ENCODE results near the gene ANKRD63. TPM values are rescaled to one million over a fixed set of nuclear protein-coding genes. Genes with fewer than 3 reads are reported as not detected.

The ANKRD63 gene
- total and polyA plus RNA-seq, 2 experiments from 2014 or later, result 0.30 to 0.47 TPM

DNA sequence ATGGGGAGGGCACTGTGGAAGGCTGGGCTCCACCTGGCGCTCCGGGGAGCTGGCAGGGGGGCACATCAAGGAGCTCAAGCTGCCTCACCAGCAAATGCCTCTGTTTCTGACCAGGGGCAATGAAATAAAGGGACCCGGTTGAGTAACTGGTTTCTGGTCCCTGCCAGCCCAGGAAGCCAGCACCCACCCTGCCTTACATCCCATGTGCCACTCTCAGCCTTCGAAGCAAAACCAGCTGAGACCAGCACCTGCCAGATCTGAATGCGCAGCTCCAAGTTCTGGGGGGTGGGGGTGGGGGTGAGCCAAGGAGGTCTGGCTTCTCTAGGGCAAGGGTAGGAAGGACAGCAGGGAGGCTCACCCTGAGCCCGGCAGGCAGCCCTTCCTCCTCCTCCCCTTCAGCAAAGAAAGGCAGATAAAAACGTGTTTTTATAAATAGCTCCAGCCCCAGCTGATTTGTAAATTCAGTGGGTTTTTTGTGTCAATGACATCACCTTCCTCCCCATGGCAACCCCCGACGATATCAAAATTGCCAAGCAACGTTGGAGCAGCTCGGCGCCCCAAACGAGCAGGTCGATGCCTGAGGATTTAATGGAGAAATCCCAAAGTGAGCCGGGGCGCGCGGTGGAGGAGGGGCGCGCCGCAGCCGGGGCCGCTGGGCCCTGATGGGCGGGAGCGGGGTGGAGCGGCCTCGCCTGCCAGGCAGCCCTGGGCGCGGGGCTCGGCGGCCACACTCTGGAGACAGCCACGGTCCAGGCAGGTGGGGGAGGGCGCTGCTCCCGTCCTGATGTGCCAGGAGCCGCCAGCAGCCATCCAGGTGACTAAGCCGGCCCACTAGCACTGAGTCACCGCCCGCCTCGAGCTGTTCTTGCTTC, 44.1 kb downstream of the ANKRD63 start, which contains the start of gene PAK6:
TSS of gene PAK6 (plus strand) at position 532 of the 872 bp plus-strand sequence. CDS start 25,723 bp downstream, outside the sequence.
- Histone ChIP-seq H3K79me2 (no peaks in the 10 kb centered on the region), H3K9me2 (replicated peaks; ENCODE audit: insufficient read depth) (no peaks in the 10 kb centered on the region), H3K4me3 (peak within 1 kb of the TSS; percentile 61), H4K20me1 (ENCODE audit: insufficient read depth, poor library complexity, severe bottlenecking) (no peaks in the 10 kb centered on the region), H3K4me2 (peak within 1 kb of the TSS; percentile 96), H3K27ac (peak within 1 kb of the TSS; percentile 45), H2AFZ (peak within 1 kb of the TSS; percentile 89), H3K27me3 (no peaks in the 10 kb centered on the region), H3K4me1 (ENCODE audit: insufficient read depth) (peaks cover 6% of the 10 kb centered on the region), H3K36me3 (replicated peaks; ENCODE audit: insufficient read depth, low read depth) (no peaks in the 10 kb centered on the region), H3K9me3 (ENCODE audit: low read depth) (no peaks in the 10 kb centered on the region)
- 10% methylated on average over 28 of the region's 39 CpGs for WGBS (ENCODE audit: low lambda C conversion rate, missing lambda C conversion rate)
- DNase-seq (ENCODE audit: low spot score), result peak; percentile 89
- TF ChIP-seq EZH2 (IDR thresholded peaks at IDR 0.05; ENCODE audit: borderline replicate concordance), result no peak
- TF ChIP-seq, protein P1, sequence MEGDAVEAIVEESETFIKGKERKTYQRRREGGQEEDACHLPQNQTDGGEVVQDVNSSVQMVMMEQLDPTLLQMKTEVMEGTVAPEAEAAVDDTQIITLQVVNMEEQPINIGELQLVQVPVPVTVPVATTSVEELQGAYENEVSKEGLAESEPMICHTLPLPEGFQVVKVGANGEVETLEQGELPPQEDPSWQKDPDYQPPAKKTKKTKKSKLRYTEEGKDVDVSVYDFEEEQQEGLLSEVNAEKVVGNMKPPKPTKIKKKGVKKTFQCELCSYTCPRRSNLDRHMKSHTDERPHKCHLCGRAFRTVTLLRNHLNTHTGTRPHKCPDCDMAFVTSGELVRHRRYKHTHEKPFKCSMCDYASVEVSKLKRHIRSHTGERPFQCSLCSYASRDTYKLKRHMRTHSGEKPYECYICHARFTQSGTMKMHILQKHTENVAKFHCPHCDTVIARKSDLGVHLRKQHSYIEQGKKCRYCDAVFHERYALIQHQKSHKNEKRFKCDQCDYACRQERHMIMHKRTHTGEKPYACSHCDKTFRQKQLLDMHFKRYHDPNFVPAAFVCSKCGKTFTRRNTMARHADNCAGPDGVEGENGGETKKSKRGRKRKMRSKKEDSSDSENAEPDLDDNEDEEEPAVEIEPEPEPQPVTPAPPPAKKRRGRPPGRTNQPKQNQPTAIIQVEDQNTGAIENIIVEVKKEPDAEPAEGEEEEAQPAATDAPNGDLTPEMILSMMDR (IDR thresholded peaks at IDR 0.05; ENCODE audit: poor library complexity), result no peak
- no peak for TF ChIP-seq EZH2phosphoT487 (IDR thresholded peaks at IDR 0.05; ENCODE audit: low read depth, severe bottlenecking, unreplicated experiment)

DNA sequence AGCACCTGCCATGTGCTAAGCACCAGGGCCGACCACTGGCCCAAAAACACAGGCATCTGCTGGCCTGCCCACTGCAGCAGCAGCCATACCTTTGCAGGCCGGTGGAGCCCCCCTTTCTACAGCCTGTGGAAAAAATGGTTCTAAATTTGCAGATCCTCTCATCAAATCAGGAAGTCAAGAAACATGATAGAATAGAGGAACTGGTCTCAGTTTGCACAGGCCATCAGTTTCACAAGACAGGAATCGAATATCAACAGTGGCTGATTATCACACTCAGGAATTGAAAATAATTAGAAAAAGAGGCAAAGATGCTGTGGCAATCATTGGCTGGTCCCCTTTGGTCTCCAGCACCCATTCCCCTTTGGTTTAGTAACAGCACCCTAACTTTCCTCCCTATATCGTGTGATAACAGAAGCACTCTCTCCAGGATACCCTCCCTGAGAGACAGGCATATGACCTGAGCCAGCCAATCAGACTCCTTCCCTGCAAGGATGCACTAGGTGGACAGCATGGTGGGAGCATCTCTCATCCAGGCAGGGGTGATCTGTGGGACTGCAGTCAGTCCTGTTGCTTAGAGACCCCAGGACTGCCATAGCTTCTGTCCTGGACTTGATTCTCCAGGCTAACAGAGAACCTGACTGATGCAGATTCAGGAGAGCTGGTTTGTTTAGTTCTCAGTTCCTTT, 47.5 kb downstream of the ANKRD63 start:
- no peaks in the 10 kb centered on the region for H4K20me1 ChIP-seq (ENCODE audit: insufficient read depth, poor library complexity, severe bottlenecking)
- no peak overlapping the region for H3K4me2 ChIP-seq
- WGBS (ENCODE audit: low lambda C conversion rate, missing lambda C conversion rate), result 89% methylated on average over 4 of the region's 4 CpGs
- H3K4me3 ChIP-seq, result no peak overlapping the region
- no peaks in the 10 kb centered on the region for H3K9me2 ChIP-seq (replicated peaks; ENCODE audit: insufficient read depth)
- H2AFZ ChIP-seq, result no peak overlapping the region
- H3K4me1 ChIP-seq (ENCODE audit: insufficient read depth), result peaks cover 6% of the 10 kb centered on the region
- no peak overlapping the region for H3K27ac ChIP-seq
- TF ChIP-seq EZH2 (IDR thresholded peaks at IDR 0.05; ENCODE audit: borderline replicate concordance) (no peak), EZH2phosphoT487 (IDR thresholded peaks at IDR 0.05; ENCODE audit: low read depth, severe bottlenecking, unreplicated experiment) (no peak)
- TF ChIP-seq, protein P1 (IDR thresholded peaks at IDR 0.05; ENCODE audit: poor library complexity), result no peak
- DNase-seq (ENCODE audit: low spot score), result no peak
- no peaks in the 10 kb centered on the region for H3K9me3 ChIP-seq (ENCODE audit: low read depth)
- H3K36me3 ChIP-seq (replicated peaks; ENCODE audit: insufficient read depth, low read depth), result no peaks in the 10 kb centered on the region
- H3K79me2 ChIP-seq, result no peaks in the 10 kb centered on the region
- no peaks in the 10 kb centered on the region for H3K27me3 ChIP-seq

DNA sequence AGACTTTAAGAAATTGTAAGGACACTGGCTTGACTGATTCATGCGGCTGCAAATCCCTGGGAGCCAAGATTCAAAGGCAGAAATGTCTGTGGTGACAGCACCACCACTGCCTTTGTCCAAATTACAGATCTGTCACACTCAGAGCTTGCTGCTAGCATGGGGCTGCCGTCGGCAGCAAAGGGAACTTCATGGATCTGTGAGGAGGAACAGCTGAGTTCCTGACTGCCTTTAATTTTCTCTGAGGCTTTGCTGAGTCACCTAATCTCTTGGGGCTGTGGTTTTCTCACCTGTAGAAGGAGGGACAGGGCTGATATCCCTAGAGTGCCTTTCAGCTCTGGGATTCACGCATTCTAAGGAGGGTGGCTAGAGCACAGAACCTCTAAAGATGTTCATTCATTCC, 48.1 kb downstream of the ANKRD63 start:
- Histone ChIP-seq H3K4me3 (no peak overlapping the region), H4K20me1 (ENCODE audit: insufficient read depth, poor library complexity, severe bottlenecking) (no peaks in the 10 kb centered on the region), H3K9me2 (replicated peaks; ENCODE audit: insufficient read depth) (no peaks in the 10 kb centered on the region), H3K4me2 (no peak overlapping the region), H3K27me3 (no peaks in the 10 kb centered on the region), H3K9me3 (ENCODE audit: low read depth) (no peaks in the 10 kb centered on the region), H3K27ac (no peak overlapping the region), H3K79me2 (no peaks in the 10 kb centered on the region), H3K4me1 (ENCODE audit: insufficient read depth) (peaks cover 6% of the 10 kb centered on the region), H2AFZ (no peak overlapping the region), H3K36me3 (replicated peaks; ENCODE audit: insufficient read depth, low read depth) (no peaks in the 10 kb centered on the region)
- 63% methylated on average over 4 of the region's 4 CpGs for WGBS (ENCODE audit: low lambda C conversion rate, missing lambda C conversion rate)
- DNase-seq (ENCODE audit: low spot score), result peak; percentile 1
- TF ChIP-seq EZH2 (IDR thresholded peaks at IDR 0.05; ENCODE audit: borderline replicate concordance) (no peak), EZH2phosphoT487 (IDR thresholded peaks at IDR 0.05; ENCODE audit: low read depth, severe bottlenecking, unreplicated experiment) (no peak)
- TF ChIP-seq, protein P1 (IDR thresholded peaks at IDR 0.05; ENCODE audit: poor library complexity), result no peak

All from hepatocyte (in vitro differentiated cells).